ENCODE results near the gene MMGT1.
A peak's percentile ranks its signal among the peaks of the same experiment; 100 is the strongest.

MMGT1 gene

GRCh38 chrX:135973548-135974278 lies at the start of gene MMGT1 (continued):
- TF ChIP-seq ZIC2 (tag by site-specific recombination; IDR thresholded peaks at IDR 0.05) (peak; percentile 53; the same call in 1 of the 2 replicates), ZNF148 (tag by site-specific recombination; IDR thresholded peaks at IDR 0.05; ENCODE audit: borderline replicate concordance) (no peak), KLF17 (tag by site-specific recombination; IDR thresholded peaks at IDR 0.05) (peak; percentile 93), ZNF76 (tag by site-specific recombination; IDR thresholded peaks at IDR 0.05; ENCODE audit: borderline replicate concordance, low read depth) (peak; percentile 94), HIC1 (tag by site-specific recombination; IDR thresholded peaks at IDR 0.05) (no peak; the same call in 1 of the 2 replicates), ZNF843 (tag by site-specific recombination; IDR thresholded peaks at IDR 0.05) (peak; percentile 42; the same call in 1 of the 2 replicates), ZNF350 (tag by site-specific recombination; IDR thresholded peaks at IDR 0.05) (no peak), KLF16 (tag by site-specific recombination; IDR thresholded peaks at IDR 0.05) (peak; percentile 89), ZSCAN18 (tag by site-specific recombination; IDR thresholded peaks at IDR 0.05) (peak; percentile 44; the same call in 1 of the 2 replicates), SALL2 (tag by site-specific recombination; IDR thresholded peaks at IDR 0.05; ENCODE audit: borderline replicate concordance) (no peak), TSHZ1 (tag by site-specific recombination; IDR thresholded peaks at IDR 0.05; ENCODE audit: borderline replicate concordance) (no peak), ATF2 (tag by site-specific recombination; IDR thresholded peaks at IDR 0.05; ENCODE audit: low read depth) (peak; percentile 100), ZNF132 (tag by site-specific recombination; IDR thresholded peaks at IDR 0.05; ENCODE audit: borderline replicate concordance) (no peak), ZNF501 (tag by site-specific recombination; IDR thresholded peaks at IDR 0.05) (peak; percentile 73; the same call in 1 of the 2 replicates), ZNF341 (tag by site-specific recombination; IDR thresholded peaks at IDR 0.05; ENCODE audit: low read depth) (peak; percentile 89), ZXDB (tag by site-specific recombination; IDR thresholded peaks at IDR 0.05) (peak; percentile 91), ZNF214 (tag by site-specific recombination; IDR thresholded peaks at IDR 0.05; ENCODE audit: borderline replicate concordance) (no peak), ZBTB7A (tag by site-specific recombination; IDR thresholded peaks at IDR 0.05; ENCODE audit: low read depth) (no peak), YY2 (tag by site-specific recombination; IDR thresholded peaks at IDR 0.05) (peak; percentile 63), ZNF548 (tag by site-specific recombination; IDR thresholded peaks at IDR 0.05) (no peak), MZF1 (tag by site-specific recombination; IDR thresholded peaks at IDR 0.05; ENCODE audit: borderline replicate concordance) (no peak), ZNF26 (tag by site-specific recombination; IDR thresholded peaks at IDR 0.05) (no peak), ZNF623 (tag by site-specific recombination; IDR thresholded peaks at IDR 0.05) (no peak)
